Loucy (cell line): ENCODE results near the gene NAALADL2.

Source experiments
- H2AFZ ChIP-seq: fragments of 200-600 bp; sonication (generic); 2 replicates; pipeline ENCODE4 v1.6.0; 2016; ENCODE audit warnings: antibody characterized with exemption, mild to moderate bottlenecking, low read length, moderate library complexity
- H3F3A ChIP-seq: fragments of 200-600 bp; 2 replicates; pipeline ENCODE4 v1.6.0; 2016; ENCODE audit warnings: antibody characterized with exemption, low read depth, mild to moderate bottlenecking
- H3K27me3 ChIP-seq: fragments of 200-600 bp; sonication (generic); 2 replicates; pipeline ENCODE4 v1.6.1; 2014; ENCODE audit warnings: low read length, mild to moderate bottlenecking; ENCODE audit not compliant: insufficient read depth, poor library complexity, severe bottlenecking
- H3K36me3 ChIP-seq: fragments of 200-600 bp; sonication (generic); 2 replicates; pipeline ENCODE4 v1.6.1; 2016; ENCODE audit warnings: low read length; ENCODE audit not compliant: insufficient read depth
- H3K4me1 ChIP-seq: fragments of 200-600 bp; sonication (generic); 2 replicates; pipeline ENCODE4 v1.5.1; 2014; ENCODE audit warnings: low read length, mild to moderate bottlenecking; ENCODE audit not compliant: insufficient read depth, poor library complexity, severe bottlenecking
- H3K4me2 ChIP-seq: fragments of 200-600 bp; sonication (generic); 2 replicates; pipeline ENCODE4 v1.6.0; 2014; ENCODE audit warnings: antibody characterized with exemption, low read length, low read depth, mild to moderate bottlenecking; ENCODE audit not compliant: poor library complexity, severe bottlenecking
- H3K4me3 ChIP-seq: fragments of 200-600 bp; sonication (generic); 2 replicates; pipeline ENCODE4 v1.5.1; 2014; ENCODE audit warnings: low read length, mild to moderate bottlenecking, mixed read lengths; ENCODE audit not compliant: poor library complexity, severe bottlenecking
- H3K79me2 ChIP-seq: fragments of 200-600 bp; sonication (generic); 2 replicates; pipeline ENCODE4 v1.6.1; 2014; ENCODE audit warnings: low read length; ENCODE audit not compliant: insufficient read depth
- H3K9ac ChIP-seq: fragments of 200-600 bp; sonication (generic); 2 replicates; pipeline ENCODE4 v1.6.0; 2014; ENCODE audit warnings: mild to moderate bottlenecking, low read depth, low read length, moderate library complexity; ENCODE audit not compliant: poor library complexity, severe bottlenecking
- H3K9me2 ChIP-seq: fragments of 200-600 bp; sonication (generic); replicated peaks from 2 replicates; pipeline ENCODE4 v1.6.1; 2016; ENCODE audit warnings: low read depth, low read length, mixed read lengths
- H3K9me3 ChIP-seq: fragments of 200-600 bp; sonication (generic); 2 replicates; pipeline ENCODE4 v1.6.1; 2014; ENCODE audit warnings: mild to moderate bottlenecking, antibody characterized with exemption, low read length, low read depth; ENCODE audit not compliant: insufficient read depth
- H4K20me1 ChIP-seq: fragments of 200-600 bp; sonication (generic); 2 replicates; pipeline ENCODE4 v1.6.0; 2014; ENCODE audit warnings: antibody characterized with exemption, low read length, mild to moderate bottlenecking; ENCODE audit not compliant: insufficient read depth, poor library complexity, severe bottlenecking
- EZH2phosphoT487 ChIP-seq: fragments of 200-600 bp; IDR thresholded peaks from 2 replicates; pipeline ENCODE4 v1.6.1; 2018; ENCODE audit warnings: antibody characterized with exemption, mild to moderate bottlenecking, moderate library complexity, borderline replicate concordance
- TF ChIP-seq, protein P1 (sequence below): fragments of 200-600 bp; sonication (generic); conservative IDR thresholded peaks from 2 replicates; pipeline ENCODE4 v1.5.1; 2014; ENCODE audit warnings: mild to moderate bottlenecking, antibody characterized with exemption, low read length

NAALADL2 gene

DNA sequence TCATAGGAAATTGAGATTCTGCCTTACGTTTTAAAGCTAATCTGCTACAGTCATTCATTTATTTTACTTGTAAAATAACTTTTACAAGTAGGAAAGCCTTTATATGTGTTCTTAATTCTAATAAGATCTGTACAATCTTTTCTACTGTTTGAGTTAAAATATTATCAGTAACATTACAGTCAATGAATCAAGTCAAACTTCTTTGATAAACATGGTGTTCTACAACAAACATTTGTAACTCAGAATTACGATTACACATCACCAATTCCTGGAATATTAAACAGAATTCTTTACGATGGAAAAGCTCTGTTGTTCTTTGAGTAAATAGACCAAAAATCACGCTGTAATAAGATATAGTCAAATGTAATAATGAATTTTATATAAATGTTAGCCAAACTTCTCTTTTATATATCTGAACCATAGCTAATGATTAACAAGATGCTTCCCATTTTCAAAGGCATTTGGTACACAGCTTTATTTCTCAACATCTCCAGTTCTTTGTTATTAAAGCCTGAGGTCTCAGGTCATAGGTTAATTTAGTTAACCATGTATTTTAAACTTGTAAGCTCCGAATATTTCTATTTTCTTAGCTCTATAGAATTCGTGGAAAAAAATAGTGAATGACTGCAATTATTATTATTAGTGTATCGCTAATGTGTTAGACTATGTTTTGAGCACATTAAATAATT lies 232.4 kb downstream of the NAALADL2 start:
- H3K4me3 ChIP-seq, result no peak overlapping the region
- H2AFZ ChIP-seq, result no peak overlapping the region
- TF ChIP-seq, protein P1, sequence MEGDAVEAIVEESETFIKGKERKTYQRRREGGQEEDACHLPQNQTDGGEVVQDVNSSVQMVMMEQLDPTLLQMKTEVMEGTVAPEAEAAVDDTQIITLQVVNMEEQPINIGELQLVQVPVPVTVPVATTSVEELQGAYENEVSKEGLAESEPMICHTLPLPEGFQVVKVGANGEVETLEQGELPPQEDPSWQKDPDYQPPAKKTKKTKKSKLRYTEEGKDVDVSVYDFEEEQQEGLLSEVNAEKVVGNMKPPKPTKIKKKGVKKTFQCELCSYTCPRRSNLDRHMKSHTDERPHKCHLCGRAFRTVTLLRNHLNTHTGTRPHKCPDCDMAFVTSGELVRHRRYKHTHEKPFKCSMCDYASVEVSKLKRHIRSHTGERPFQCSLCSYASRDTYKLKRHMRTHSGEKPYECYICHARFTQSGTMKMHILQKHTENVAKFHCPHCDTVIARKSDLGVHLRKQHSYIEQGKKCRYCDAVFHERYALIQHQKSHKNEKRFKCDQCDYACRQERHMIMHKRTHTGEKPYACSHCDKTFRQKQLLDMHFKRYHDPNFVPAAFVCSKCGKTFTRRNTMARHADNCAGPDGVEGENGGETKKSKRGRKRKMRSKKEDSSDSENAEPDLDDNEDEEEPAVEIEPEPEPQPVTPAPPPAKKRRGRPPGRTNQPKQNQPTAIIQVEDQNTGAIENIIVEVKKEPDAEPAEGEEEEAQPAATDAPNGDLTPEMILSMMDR, result no peak
- H3K27me3 ChIP-seq, result no peaks in the 10 kb centered on the region
- H3K9me3 ChIP-seq, result no peaks in the 10 kb centered on the region
- H3K4me1 ChIP-seq, result no peaks in the 10 kb centered on the region
- no peak overlapping the region for H3K9ac ChIP-seq
- no peaks in the 10 kb centered on the region for H3K36me3 ChIP-seq
- no peaks in the 10 kb centered on the region for H3K9me2 ChIP-seq
- no peaks in the 10 kb centered on the region for H3K79me2 ChIP-seq
- H3F3A ChIP-seq, result no peaks in the 10 kb centered on the region
- H4K20me1 ChIP-seq, result no peaks in the 10 kb centered on the region
- H3K4me2 ChIP-seq, result no peak overlapping the region

DNA sequence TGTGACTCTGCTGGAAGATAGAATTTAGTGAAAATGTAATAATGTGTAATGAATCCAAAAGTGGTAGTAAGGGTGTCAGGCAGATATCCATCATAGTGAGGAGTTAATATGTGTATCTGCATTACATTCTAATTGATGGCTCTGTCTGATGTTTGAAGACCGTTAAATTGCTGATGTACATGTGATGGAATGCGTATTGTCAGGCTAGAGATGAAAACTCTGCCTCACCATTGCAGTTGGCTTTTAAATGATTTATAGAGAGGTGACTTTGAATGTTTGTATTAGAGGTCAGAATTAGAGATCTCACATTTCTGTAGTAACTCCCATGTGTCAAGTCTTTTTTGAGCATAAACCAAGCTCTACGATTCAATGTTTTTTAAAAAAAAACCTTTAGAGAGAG lies 234.6 kb downstream of the NAALADL2 start:
- Histone ChIP-seq H3K36me3 (no peaks in the 10 kb centered on the region), H3F3A (no peaks in the 10 kb centered on the region), H3K4me3 (no peak overlapping the region), H3K9me3 (no peaks in the 10 kb centered on the region), H3K79me2 (no peaks in the 10 kb centered on the region), H3K9ac (no peak overlapping the region), H3K4me1 (no peaks in the 10 kb centered on the region), H3K4me2 (no peak overlapping the region), H3K9me2 (no peaks in the 10 kb centered on the region), H4K20me1 (no peaks in the 10 kb centered on the region), H3K27me3 (no peaks in the 10 kb centered on the region), H2AFZ (no peak overlapping the region)
- no peak for TF ChIP-seq EZH2phosphoT487
- TF ChIP-seq, protein P1, result no peak

- H3K9me2 ChIP-seq, result no peaks in the 10 kb centered on the region
- no peaks in the 10 kb centered on the region for H4K20me1 ChIP-seq
- H3K4me3 ChIP-seq, result no peak overlapping the region
- no peak overlapping the region for H3K9ac ChIP-seq
- H3K4me2 ChIP-seq, result no peak overlapping the region
- no peaks in the 10 kb centered on the region for H3K79me2 ChIP-seq
- H3K36me3 ChIP-seq, result no peaks in the 10 kb centered on the region
- no peaks in the 10 kb centered on the region for H3K4me1 ChIP-seq
- no peaks in the 10 kb centered on the region for H3K9me3 ChIP-seq
- no peaks in the 10 kb centered on the region for H3K27me3 ChIP-seq
- no peak for TF ChIP-seq EZH2phosphoT487
- TF ChIP-seq, protein P1, result no peak
- H3F3A ChIP-seq, result no peaks in the 10 kb centered on the region
- no peak overlapping the region for H2AFZ ChIP-seq
Observed at GRCh38 chr3:175094344-175094743, 235.2 kb downstream of the NAALADL2 start.
